SKM-1 (cell line): Measurements from ENCODE around the gene CERCAM.
"Not testable (repeated sequence)": the region's sequence is repeated elsewhere in the genome, so short reads cannot be mapped to it uniquely, and the experiment has no call there.

Experiments used
- DNase-seq: peaks from one replicate; lab custom pipeline; 2025; ENCODE audit not compliant: unreplicated experiment; lab: John Stamatoyannopoulos, UW

Gene CERCAM

GRCh38 chr9:128393145-128393775, 27.4 kb upstream of the CERCAM start:
- DNase-seq: no peak

- no peak for DNase-seq
Observed at GRCh38 chr9:128393970-128394369, 26.7 kb upstream of the CERCAM start.

GRCh38 chr9:128394379-128395168, 26.1 kb upstream of the CERCAM start:
- DNase-seq: no peak

GRCh38 chr9:128396970-128397613, 23.6 kb upstream of the CERCAM start:
- DNase-seq: peak; percentile 80

GRCh38 chr9:128397831-128398230, 22.8 kb upstream of the CERCAM start:
- no peak for DNase-seq

GRCh38 chr9:128399861-128400260, 20.8 kb upstream of the CERCAM start:
- DNase-seq: no peak

- DNase-seq: no peak
Observed at GRCh38 chr9:128404560-128404959, 16.1 kb upstream of the CERCAM start.

GRCh38 chr9:128405077-128405779, 15.4 kb upstream of the CERCAM start:
- no peak for DNase-seq

- DNase-seq: no peak
Observed at GRCh38 chr9:128405780-128406171, 14.9 kb upstream of the CERCAM start.

- no peak for DNase-seq
Observed at GRCh38 chr9:128406848-128407391, 13.7 kb upstream of the CERCAM start.

- no peak for DNase-seq
Observed at GRCh38 chr9:128408963-128409431, 11.7 kb upstream of the CERCAM start.

- DNase-seq: no peak
Observed at GRCh38 chr9:128409450-128409849, 11.2 kb upstream of the CERCAM start.

GRCh38 chr9:128409978-128410377, 10.7 kb upstream of the CERCAM start:
- no peak for DNase-seq

- DNase-seq: no peak
Observed at GRCh38 chr9:128411364-128412119, 9.1 kb upstream of the CERCAM start.

GRCh38 chr9:128412120-128412790, 8.4 kb upstream of the CERCAM start:
- no peak for DNase-seq

GRCh38 chr9:128413728-128414127, 6.9 kb upstream of the CERCAM start:
- DNase-seq: not testable (repeated sequence)

GRCh38 chr9:128414461-128414860, 6.2 kb upstream of the CERCAM start:
- no peak for DNase-seq

GRCh38 chr9:128415281-128415680, 5.4 kb upstream of the CERCAM start:
- DNase-seq: no peak

- DNase-seq: no peak
Observed at GRCh38 chr9:128416014-128416413, 4.6 kb upstream of the CERCAM start.
